ENCODE measurements around the gene HOXA13. TPM values are rescaled to one million over a fixed set of nuclear protein-coding genes. Genes with fewer than 3 reads are reported as not detected.

The HOXA13 gene
- total RNA-seq, 1 donor, result 8.0 TPM

GRCh38 chr7:27161721-27162560 lies 38.0 kb downstream of the HOXA13 start:
- no peaks in the 10 kb centered on the region for H3K27me3 ChIP-seq (ENCODE audit: insufficient read depth, low read length)
- peak overlapping the region; percentile 99 for H3K4me2 ChIP-seq (ENCODE audit: insufficient read depth, low read length)
- peaks cover 17% of the 10 kb centered on the region for H4K20me1 ChIP-seq (ENCODE audit: insufficient read depth, low read length)
- H3K27ac ChIP-seq (ENCODE audit: low read depth, low read length), result peak overlapping the region; percentile 95
- H2AFZ ChIP-seq (ENCODE audit: low read length), result no peak overlapping the region
- no peak for TF ChIP-seq CTCF (IDR thresholded peaks at IDR 0.05; ENCODE audit: extremely low read depth, low read depth, low read length)
- H3K4me3 ChIP-seq (ENCODE audit: insufficient read depth, low read length), result peak overlapping the region; percentile 75
- no peaks in the 10 kb centered on the region for H3K9me3 ChIP-seq (ENCODE audit: low read depth, low read length)
- DNase-seq (ENCODE audit: insufficient read length, low spot score, missing footprints), result peak; percentile 84
- peaks cover 12% of the 10 kb centered on the region for H3K36me3 ChIP-seq (ENCODE audit: insufficient read depth, low read length)
- peaks cover 13% of the 10 kb centered on the region for H3K4me1 ChIP-seq (ENCODE audit: insufficient read depth, low read length)
- H3K79me2 ChIP-seq (ENCODE audit: insufficient read depth, low read length), result peaks cover 68% of the 10 kb centered on the region

DNA sequence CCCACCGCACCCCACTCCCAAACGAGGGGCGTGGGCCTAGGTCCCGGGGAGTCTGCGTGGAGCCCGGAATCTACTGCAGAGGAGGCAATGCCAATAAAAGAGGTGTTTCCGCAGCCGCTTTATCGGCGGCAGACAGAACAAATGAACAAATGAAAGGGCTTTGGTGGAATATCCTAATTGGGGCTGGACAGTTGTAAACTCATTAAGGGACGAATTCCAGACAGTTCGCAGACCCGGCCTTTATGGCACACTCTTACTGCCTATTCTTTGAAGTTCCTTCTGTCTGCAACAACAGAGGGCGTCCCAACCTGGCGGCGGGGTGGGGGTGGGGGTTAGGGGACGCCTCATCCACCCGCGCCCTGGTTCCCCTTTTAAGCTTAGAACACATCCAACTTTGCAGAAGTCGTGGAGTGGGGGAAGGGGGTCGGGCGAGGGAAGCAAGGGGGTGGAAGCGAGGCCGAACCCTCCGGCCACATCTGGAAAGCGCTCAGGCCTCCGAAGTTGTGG lies 38.6 kb downstream of the HOXA13 start:
- TF ChIP-seq CTCF (IDR thresholded peaks at IDR 0.05; ENCODE audit: extremely low read depth, low read depth, low read length), result peak; percentile 4
- Histone ChIP-seq H2AFZ (ENCODE audit: low read length) (peak overlapping the region; percentile 81), H3K79me2 (ENCODE audit: insufficient read depth, low read length) (peaks cover 61% of the 10 kb centered on the region), H3K27ac (ENCODE audit: low read depth, low read length) (peak overlapping the region; percentile 61), H3K27me3 (ENCODE audit: insufficient read depth, low read length) (no peaks in the 10 kb centered on the region), H3K4me3 (ENCODE audit: insufficient read depth, low read length) (peak overlapping the region; percentile 75), H3K9me3 (ENCODE audit: low read depth, low read length) (no peaks in the 10 kb centered on the region), H4K20me1 (ENCODE audit: insufficient read depth, low read length) (peaks cover 17% of the 10 kb centered on the region), H3K36me3 (ENCODE audit: insufficient read depth, low read length) (peaks cover 12% of the 10 kb centered on the region), H3K4me1 (ENCODE audit: insufficient read depth, low read length) (peaks cover 8% of the 10 kb centered on the region), H3K4me2 (ENCODE audit: insufficient read depth, low read length) (peak overlapping the region; percentile 99)
- DNase-seq (ENCODE audit: insufficient read length, low spot score, missing footprints), result no peak

GRCh38 chr7:27160546-27161213 lies 39.2 kb downstream of the HOXA13 start:
- H2AFZ ChIP-seq (ENCODE audit: low read length), result peak overlapping the region; percentile 89
- peaks cover 12% of the 10 kb centered on the region for H3K36me3 ChIP-seq (ENCODE audit: insufficient read depth, low read length)
- TF ChIP-seq CTCF (IDR thresholded peaks at IDR 0.05; ENCODE audit: extremely low read depth, low read depth, low read length), result peak; percentile 84
- peaks cover 9% of the 10 kb centered on the region for H3K4me1 ChIP-seq (ENCODE audit: insufficient read depth, low read length)
- peak; percentile 98 for DNase-seq (ENCODE audit: insufficient read length, low spot score, missing footprints)
- no peaks in the 10 kb centered on the region for H3K27me3 ChIP-seq (ENCODE audit: insufficient read depth, low read length)
- peaks cover 17% of the 10 kb centered on the region for H4K20me1 ChIP-seq (ENCODE audit: insufficient read depth, low read length)
- H3K4me2 ChIP-seq (ENCODE audit: insufficient read depth, low read length), result peak overlapping the region; percentile 99
- peaks cover 60% of the 10 kb centered on the region for H3K79me2 ChIP-seq (ENCODE audit: insufficient read depth, low read length)
- H3K9me3 ChIP-seq (ENCODE audit: low read depth, low read length), result no peaks in the 10 kb centered on the region
- peak overlapping the region; percentile 61 for H3K27ac ChIP-seq (ENCODE audit: low read depth, low read length)
- H3K4me3 ChIP-seq (ENCODE audit: insufficient read depth, low read length), result peak overlapping the region; percentile 75

DNA sequence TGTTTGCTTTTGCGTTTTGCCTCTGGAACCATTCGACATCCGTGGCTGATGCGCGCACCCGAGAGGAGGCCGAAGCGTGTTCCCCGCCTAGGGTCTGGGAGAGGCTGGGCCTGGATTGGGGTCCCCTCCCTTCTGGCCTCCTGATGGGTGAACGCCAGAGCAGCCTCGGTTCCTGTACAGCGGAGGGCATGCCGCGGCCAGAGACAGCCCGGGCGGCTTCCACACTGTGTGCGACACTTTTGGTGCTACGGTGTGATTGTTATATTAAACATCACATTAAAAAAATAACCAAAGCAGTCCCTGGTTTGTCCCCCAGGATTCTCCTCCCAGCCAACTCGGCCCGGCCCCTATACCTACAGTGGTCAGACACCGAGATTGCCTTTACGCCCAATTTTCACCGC lies 39.7 kb downstream of the HOXA13 start:
- peak overlapping the region; percentile 61 for H3K27ac ChIP-seq (ENCODE audit: low read depth, low read length)
- H3K4me1 ChIP-seq (ENCODE audit: insufficient read depth, low read length), result peaks cover 14% of the 10 kb centered on the region
- H4K20me1 ChIP-seq (ENCODE audit: insufficient read depth, low read length), result peaks cover 17% of the 10 kb centered on the region
- H3K9me3 ChIP-seq (ENCODE audit: low read depth, low read length), result no peaks in the 10 kb centered on the region
- no peaks in the 10 kb centered on the region for H3K27me3 ChIP-seq (ENCODE audit: insufficient read depth, low read length)
- peak overlapping the region; percentile 75 for H3K4me3 ChIP-seq (ENCODE audit: insufficient read depth, low read length)
- peak overlapping the region; percentile 89 for H2AFZ ChIP-seq (ENCODE audit: low read length)
- peaks cover 12% of the 10 kb centered on the region for H3K36me3 ChIP-seq (ENCODE audit: insufficient read depth, low read length)
- H3K79me2 ChIP-seq (ENCODE audit: insufficient read depth, low read length), result peaks cover 60% of the 10 kb centered on the region
- DNase-seq (ENCODE audit: insufficient read length, low spot score, missing footprints), result peak; percentile 90
- no peak for TF ChIP-seq CTCF (IDR thresholded peaks at IDR 0.05; ENCODE audit: extremely low read depth, low read depth, low read length)
- H3K4me2 ChIP-seq (ENCODE audit: insufficient read depth, low read length), result peak overlapping the region; percentile 99

All from osteoblast (primary cell).